Measurements from ENCODE around the gene NUP93.

Gene NUP93

GRCh38 chr16:56797861-56798260 lies 67.9 kb downstream of the NUP93 start:
- TF ChIP-seq CTCF (IDR thresholded peaks at IDR 0.05), result no peak
- no peak overlapping the region for H3K9ac ChIP-seq
- no peak overlapping the region for H3K4me2 ChIP-seq (ENCODE audit: low read length)

GRCh38 chr16:56798955-56799354 lies 69.0 kb downstream of the NUP93 start:
- no peaks in the 10 kb centered on the region for H3K27me3 ChIP-seq (ENCODE audit: control insufficient read depth, insufficient read depth, low read length)
- H3K4me2 ChIP-seq (ENCODE audit: low read length), result no peak overlapping the region
- peaks cover 3% of the 10 kb centered on the region for H3K79me2 ChIP-seq
- H3K4me3 ChIP-seq (ENCODE audit: low read depth, low read length), result no peak overlapping the region
- no peak overlapping the region for H3K9ac ChIP-seq
- no peaks in the 10 kb centered on the region for H3K36me3 ChIP-seq (ENCODE audit: control insufficient read depth, insufficient read depth, low read length)
- no peak overlapping the region for H2AFZ ChIP-seq
- H3K9me3 ChIP-seq (ENCODE audit: control insufficient read depth, low read length), result no peaks in the 10 kb centered on the region
- TF ChIP-seq CTCF (IDR thresholded peaks at IDR 0.05), result no peak
- H3K27ac ChIP-seq, result no peak overlapping the region
- H3K4me1 ChIP-seq, result no peaks in the 10 kb centered on the region

More at GRCh38 chr16:56797861-56798260, 67.9 kb downstream of the NUP93 start:
- Histone ChIP-seq H3K4me3 (ENCODE audit: low read depth, low read length) (no peak overlapping the region), H3K4me1 (no peaks in the 10 kb centered on the region), H3K79me2 (peaks cover 3% of the 10 kb centered on the region), H2AFZ (no peak overlapping the region), H3K9me3 (ENCODE audit: control insufficient read depth, low read length) (no peaks in the 10 kb centered on the region), H3K36me3 (ENCODE audit: control insufficient read depth, insufficient read depth, low read length) (no peaks in the 10 kb centered on the region), H3K27ac (no peak overlapping the region), H3K27me3 (ENCODE audit: control insufficient read depth, insufficient read depth, low read length) (no peaks in the 10 kb centered on the region)

- Histone ChIP-seq H3K4me1 (no peaks in the 10 kb centered on the region), H3K27me3 (ENCODE audit: control insufficient read depth, insufficient read depth, low read length) (no peaks in the 10 kb centered on the region), H3K4me3 (ENCODE audit: low read depth, low read length) (no peak overlapping the region), H3K9ac (no peak overlapping the region), H3K27ac (no peak overlapping the region), H2AFZ (no peak overlapping the region), H3K9me3 (ENCODE audit: control insufficient read depth, low read length) (no peaks in the 10 kb centered on the region), H3K36me3 (ENCODE audit: control insufficient read depth, insufficient read depth, low read length) (no peaks in the 10 kb centered on the region), H3K4me2 (ENCODE audit: low read length) (no peak overlapping the region), H3K79me2 (no peaks in the 10 kb centered on the region)
- TF ChIP-seq CTCF (IDR thresholded peaks at IDR 0.05), result no peak
These were observed 70.4 kb downstream of the NUP93 start for GRCh38 chr16:56800355-56800754.

- no peak overlapping the region for H3K4me3 ChIP-seq (ENCODE audit: low read depth, low read length)
These were observed 71.8 kb downstream of the NUP93 start for GRCh38 chr16:56801762-56802161.

More at GRCh38 chr16:56801762-56802161, 71.8 kb downstream of the NUP93 start:
- TF ChIP-seq CTCF (IDR thresholded peaks at IDR 0.05), result no peak
- Histone ChIP-seq H3K36me3 (ENCODE audit: control insufficient read depth, insufficient read depth, low read length) (no peaks in the 10 kb centered on the region), H3K4me1 (no peaks in the 10 kb centered on the region), H3K27ac (no peak overlapping the region), H3K9me3 (ENCODE audit: control insufficient read depth, low read length) (no peaks in the 10 kb centered on the region), H2AFZ (no peak overlapping the region), H3K79me2 (no peaks in the 10 kb centered on the region), H3K9ac (no peak overlapping the region), H3K4me2 (ENCODE audit: low read length) (no peak overlapping the region), H3K27me3 (ENCODE audit: control insufficient read depth, insufficient read depth, low read length) (no peaks in the 10 kb centered on the region)

All from parathyroid adenoma (tissue), 2 donors.